ENCODE measurements around the gene TACC2.

DNA sequence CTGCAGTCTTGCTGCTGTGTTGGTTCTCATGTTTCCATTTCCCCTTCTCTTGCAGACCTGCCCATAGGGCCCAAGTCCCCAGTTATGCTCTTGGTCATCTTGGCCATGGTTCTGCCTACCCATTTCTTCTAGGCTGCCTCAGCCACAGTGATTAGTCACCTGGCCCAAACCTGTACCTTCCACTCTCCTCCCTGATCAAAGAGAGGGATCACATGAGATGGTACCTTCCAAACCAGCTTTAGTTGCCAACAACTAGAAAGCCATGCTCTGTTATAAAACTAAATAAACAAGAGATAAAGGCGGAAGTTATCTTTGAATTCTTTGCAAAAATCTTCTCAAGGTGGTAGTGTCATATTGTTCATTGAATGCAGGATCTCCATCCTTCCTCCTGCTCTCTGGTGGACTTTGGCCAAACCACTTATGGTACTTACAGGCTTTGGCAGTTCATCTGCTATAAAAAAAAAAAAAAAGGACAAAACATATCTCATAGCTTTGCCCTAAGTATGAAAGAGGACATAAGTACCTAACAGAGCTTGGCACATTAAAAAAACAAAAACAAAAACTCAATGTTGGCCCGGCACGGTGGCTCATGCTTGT, 25.8 kb downstream of the TACC2 start:
- TF ChIP-seq CTCF (IDR thresholded peaks at IDR 0.05 in 2 of 3, conservative IDR thresholded peaks at IDR 0.05 in 1 of 3; ENCODE audit: insufficient read depth in 2 of 3, low read depth in 1 of 3, low read length in 3 of 3) = no peak
- no peak for TF ChIP-seq NR1H2 (CRISPR knock-in tag; IDR thresholded peaks at IDR 0.05)
- no peak for TF ChIP-seq SLC30A9 (CRISPR knock-in tag; IDR thresholded peaks at IDR 0.05)
- TF ChIP-seq FOXJ3 (CRISPR knock-in tag; IDR thresholded peaks at IDR 0.05) = no peak
- TF ChIP-seq YBX1 (IDR thresholded peaks at IDR 0.05) = no peak
- TF ChIP-seq SREBF1 (IDR thresholded peaks at IDR 0.05; ENCODE audit: borderline replicate concordance, low read depth, low read length) = no peak
- TF ChIP-seq NR2C1 (IDR thresholded peaks at IDR 0.05) = no peak
- no peak for TF ChIP-seq NR2C1 (tag; IDR thresholded peaks at IDR 0.05)
- TF ChIP-seq ETV5 (CRISPR knock-in tag; IDR thresholded peaks at IDR 0.05; ENCODE audit: low read depth) = no peak
- TF ChIP-seq KAT8 (IDR thresholded peaks at IDR 0.05; ENCODE audit: low read depth) = no peak
- no peak for TF ChIP-seq SIRT6 (IDR thresholded peaks at IDR 0.05; ENCODE audit: low read depth, low read length)
- no peak for TF ChIP-seq SMC3 (conservative IDR thresholded peaks at IDR 0.05; ENCODE audit: insufficient read depth, low read depth, low read length)
- TF ChIP-seq ZEB2 (IDR thresholded peaks at IDR 0.05) = no peak
- no peak for TF ChIP-seq RBBP5 (IDR thresholded peaks at IDR 0.05; ENCODE audit: borderline replicate concordance, insufficient read depth, low read length, poor library complexity, severe bottlenecking)
